Chondrocyte (in vitro differentiated cells): ENCODE results near the gene SLC13A2. TPM values are rescaled to one million over a fixed set of nuclear protein-coding genes. Genes with fewer than 3 reads are reported as not detected.

ENCODE experiments used
- DNase-seq: peaks from one replicate; pipeline ENCODE4 v3.0.0; 2021; ENCODE audit warnings: mixed read lengths, low spot score
- H3K27ac Mint-ChIP-seq: one replicate; pipeline ENCODE4 v1.8.0; 2021; ENCODE audit warnings: mild to moderate bottlenecking, moderate library complexity, mixed read lengths; ENCODE audit not compliant: unreplicated experiment
- H3K27me3 Mint-ChIP-seq: 2 replicates; pipeline ENCODE4 v1.8.0; 2021; ENCODE audit warnings: low read depth, mixed read lengths
- H3K36me3 Mint-ChIP-seq: 2 replicates; pipeline ENCODE4 v1.8.0; 2021; ENCODE audit warnings: low read depth, mixed read lengths
- H3K4me1 Mint-ChIP-seq: 2 replicates; pipeline ENCODE4 v1.8.0; 2021; ENCODE audit warnings: low read depth, mild to moderate bottlenecking, mixed read lengths
- H3K4me3 Mint-ChIP-seq: one replicate; pipeline ENCODE4 v1.8.0; 2021; ENCODE audit warnings: mild to moderate bottlenecking, moderate library complexity, mixed read lengths; ENCODE audit not compliant: unreplicated experiment
- H3K9me3 Mint-ChIP-seq: 2 replicates; pipeline ENCODE4 v1.8.0; 2021; ENCODE audit warnings: low read depth, mixed read lengths
- CTCF ChIP-seq: fragments of 200-600 bp; sonication (generic); IDR thresholded peaks from 2 replicates; pipeline ENCODE4 v1.5.0; 2021; ENCODE audit warnings: antibody characterized with exemption, mild to moderate bottlenecking, moderate library complexity
- total RNA-seq: library from RNA; stranded (reverse); gene quantifications from 3 replicates; pipeline ENCODE4 v1.2.1, GENCODE V29; 2021

The SLC13A2 gene
- total RNA-seq, 1 donor from 2014 or later, result not detected

GRCh38 chr17:28545787-28546415 lies 72.5 kb downstream of the SLC13A2 start:
- TF ChIP-seq CTCF, result no peak
- Mint-ChIP-seq H3K4me1 (peaks cover 11% of the 10 kb centered on the region), H3K27me3 (no peaks in the 10 kb centered on the region), H3K36me3 (peaks cover 2% of the 10 kb centered on the region), H3K4me3 (no peak overlapping the region), H3K27ac (no peak overlapping the region), H3K9me3 (no peaks in the 10 kb centered on the region)
- peak; percentile 64 for DNase-seq

DNA sequence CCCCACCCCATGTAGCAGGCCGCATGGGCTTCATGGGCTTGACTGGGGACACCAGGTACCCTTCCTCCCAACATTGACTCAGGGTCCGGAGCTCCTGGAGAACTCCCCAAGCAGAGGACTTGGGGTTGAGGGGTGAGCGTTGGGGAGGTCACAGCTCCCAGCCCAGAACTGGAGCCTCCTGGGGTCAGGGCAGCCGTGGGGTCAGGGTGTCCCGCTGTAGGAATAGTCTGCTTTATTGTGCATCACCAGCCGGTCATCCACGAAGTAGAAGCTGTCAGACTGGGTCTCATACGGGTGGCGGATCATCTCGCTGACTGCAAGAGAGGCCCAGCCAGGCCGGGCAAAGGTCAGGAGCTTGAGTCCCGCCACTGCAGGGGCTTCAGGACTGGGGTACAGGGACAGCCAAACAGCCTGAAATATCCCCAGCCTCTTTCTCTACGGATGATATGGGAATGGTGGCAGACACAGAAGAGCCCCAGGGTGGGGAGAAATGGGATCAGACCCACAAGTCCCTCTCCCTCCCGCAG lies 73.7 kb downstream of the SLC13A2 start:
- H3K27ac Mint-ChIP-seq, result no peak overlapping the region
- no peak for TF ChIP-seq CTCF
- no peak overlapping the region for H3K4me3 Mint-ChIP-seq
- peaks cover 22% of the 10 kb centered on the region for H3K4me1 Mint-ChIP-seq
- peaks cover 2% of the 10 kb centered on the region for H3K36me3 Mint-ChIP-seq
- no peaks in the 10 kb centered on the region for H3K9me3 Mint-ChIP-seq
- peak; percentile 76 for DNase-seq
- no peaks in the 10 kb centered on the region for H3K27me3 Mint-ChIP-seq

Other genes starting within 250 kb of the SLC13A2 start
- gene TMEM97, start 154.4 kb upstream of the SLC13A2 start, total RNA-seq, result 11.8 to 14.3 TPM (median 13.6 TPM) in 3 replicates
- 63.7 to 70.2 TPM (median 64.3 TPM) in 3 replicates for gene IFT20, start 138.2 kb upstream of the SLC13A2 start, total RNA-seq
- gene TNFAIP1, start 137.9 kb upstream of the SLC13A2 start, total RNA-seq, result 52.0 to 79.5 TPM (median 74.0 TPM) in 3 replicates
- gene POLDIP2, start 116.1 kb upstream of the SLC13A2 start, total RNA-seq, result 70.1 to 70.8 TPM (median 70.4 TPM) in 3 replicates
- not detected in 3 replicates for gene SEBOX, start 108.4 kb upstream of the SLC13A2 start, total RNA-seq
- gene VTN, start 103.3 kb upstream of the SLC13A2 start, total RNA-seq, result 0.31 to 0.55 TPM (median 0.41 TPM) in 3 replicates
- 22.2 to 24.1 TPM (median 23.0 TPM) in 3 replicates for gene SARM1, start 102.0 kb upstream of the SLC13A2 start, total RNA-seq
- 12.7 to 13.2 TPM (median 13.0 TPM) in 3 replicates for gene SLC46A1, start 67.4 kb upstream of the SLC13A2 start, total RNA-seq
- gene FOXN1, start 32.7 kb downstream of the SLC13A2 start, total RNA-seq, result not detected in 3 replicates
- gene UNC119, start 79.0 kb downstream of the SLC13A2 start, total RNA-seq, result 19.8 to 24.9 TPM (median 24.1 TPM) in 3 replicates
- 56.5 to 65.7 TPM (median 62.9 TPM) in 3 replicates for gene PIGS, start 97.9 kb downstream of the SLC13A2 start, total RNA-seq
- gene ALDOC, start 103.3 kb downstream of the SLC13A2 start, total RNA-seq, result 3.9 to 9.5 TPM (median 8.0 TPM) in 3 replicates
- gene SPAG5, start 125.4 kb downstream of the SLC13A2 start, total RNA-seq, result 10.3 to 20.3 TPM (median 12.9 TPM) in 3 replicates
- gene RSKR, start 140.5 kb downstream of the SLC13A2 start, total RNA-seq, result 4.7 to 9.0 TPM (median 6.4 TPM) in 3 replicates
- gene BLTP2, start 171.5 kb downstream of the SLC13A2 start, total RNA-seq, result 112 to 158 TPM (median 114 TPM) in 3 replicates
- gene SDF2, start 188.3 kb downstream of the SLC13A2 start, total RNA-seq, result 53.6 to 58.2 TPM (median 57.8 TPM) in 3 replicates
- gene SUPT6H, start 188.6 kb downstream of the SLC13A2 start, total RNA-seq, result 63.5 to 81.5 TPM (median 63.9 TPM) in 3 replicates
- gene PROCA1, start 238.2 kb downstream of the SLC13A2 start, total RNA-seq, result 1.4 to 2.3 TPM (median 2.0 TPM) in 3 replicates
- 128 to 132 TPM (median 131 TPM) in 3 replicates for gene RAB34, start 244.2 kb downstream of the SLC13A2 start, total RNA-seq
- 853 to 1,026 TPM (median 884 TPM) in 3 replicates for gene RPL23A, start 246.3 kb downstream of the SLC13A2 start, total RNA-seq